Activated CD8-positive, alpha-beta memory T cell treated with anti-CD3 and anti-CD28 coated beads for 4 hours (primary cell): ENCODE results near the gene SIK2.
"Not testable (repeated sequence)": the region's sequence is repeated elsewhere in the genome, so short reads cannot be mapped to it uniquely, and the experiment has no call there.

Source experiments
- DNase-seq, 2 donors: peaks; one replicate each; pipeline ENCODE4 v3.0.0-alpha.2; 2020; ENCODE audit warnings: low read depth in 2 of 2

SIK2 gene

GRCh38 chr11:111624608-111625007, 22.4 kb downstream of the SIK2 start:
- no peak for DNase-seq

GRCh38 chr11:111627591-111627990, 25.3 kb downstream of the SIK2 start:
- DNase-seq: no peak

- DNase-seq: no peak
Observed at GRCh38 chr11:111629499-111629898, 27.2 kb downstream of the SIK2 start.

- no peak for DNase-seq
Observed at GRCh38 chr11:111631024-111631665, 28.9 kb downstream of the SIK2 start.

- DNase-seq: no peak
Observed at GRCh38 chr11:111631666-111632039, 29.4 kb downstream of the SIK2 start.

GRCh38 chr11:111632516-111633220, 30.4 kb downstream of the SIK2 start:
- no peak for DNase-seq

- DNase-seq: no peak
Observed at GRCh38 chr11:111633248-111633647, 31.0 kb downstream of the SIK2 start.

GRCh38 chr11:111633756-111634362, 31.6 kb downstream of the SIK2 start:
- DNase-seq: no peak

GRCh38 chr11:111634981-111635705, 32.9 kb downstream of the SIK2 start:
- DNase-seq: no peak

- no peak for DNase-seq
Observed at GRCh38 chr11:111635706-111636045, 33.4 kb downstream of the SIK2 start.

- DNase-seq: no peak
Observed at GRCh38 chr11:111637885-111638284, 35.6 kb downstream of the SIK2 start.

GRCh38 chr11:111639226-111639925, 37.1 kb downstream of the SIK2 start:
- DNase-seq: no peak

GRCh38 chr11:111641339-111642015, 39.2 kb downstream of the SIK2 start:
- DNase-seq: no peak

- DNase-seq: no peak
Observed at GRCh38 chr11:111642542-111642941, 40.3 kb downstream of the SIK2 start.

- DNase-seq: no peak
Observed at GRCh38 chr11:111644922-111645321, 42.7 kb downstream of the SIK2 start.

GRCh38 chr11:111645657-111646316, 43.5 kb downstream of the SIK2 start:
- no peak for DNase-seq

GRCh38 chr11:111651336-111651735, 49.1 kb downstream of the SIK2 start:
- not testable (repeated sequence) for DNase-seq

- no peak for DNase-seq
Observed at GRCh38 chr11:111652184-111652583, 49.9 kb downstream of the SIK2 start.

- no peak for DNase-seq
Observed at GRCh38 chr11:111654601-111655000, 52.4 kb downstream of the SIK2 start.

GRCh38 chr11:111655924-111656323, 53.7 kb downstream of the SIK2 start:
- no peak for DNase-seq

GRCh38 chr11:111657905-111658304, 55.7 kb downstream of the SIK2 start:
- DNase-seq: not testable (repeated sequence)
